Activated CD4-positive, CD25-positive, alpha-beta regulatory T cell treated with anti-CD3 and anti-CD28 coated beads, Interleukin-2, amount 50 U/mL, for 24 hours (primary cell): ENCODE measurements around the gene ASCL1.

Experiments
- ATAC-seq, 2 donors: fragments of 150-1000 bp; cut with Tn5 transposase; one replicate each; pipeline ENCODE4 v1.10.0; 2021; ENCODE audit warnings: mild to moderate bottlenecking in 1 of 2, moderate library complexity in 1 of 2

ASCL1 gene

DNA sequence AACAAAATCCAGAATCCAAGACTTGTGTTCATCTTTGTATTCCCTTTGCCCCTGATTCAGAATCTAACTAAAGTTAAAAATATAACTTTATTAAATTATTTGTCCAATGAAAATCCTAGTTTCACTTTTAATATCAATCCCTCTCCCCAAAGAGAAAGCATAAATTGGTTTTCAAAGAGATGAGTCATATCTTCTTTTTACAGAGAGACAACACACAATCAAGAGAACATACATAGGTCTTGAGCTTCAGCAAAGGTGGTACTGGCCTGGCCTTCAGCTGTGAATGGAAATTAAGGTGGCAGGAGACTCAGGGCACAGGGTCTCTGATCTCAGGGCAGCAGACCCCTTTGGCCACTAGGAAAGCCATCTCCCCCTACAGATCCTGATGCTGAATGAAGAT lies 4.3 kb upstream of the ASCL1 start:
- peak in 1 of 2 donors; percentile 28 for ATAC-seq

DNA sequence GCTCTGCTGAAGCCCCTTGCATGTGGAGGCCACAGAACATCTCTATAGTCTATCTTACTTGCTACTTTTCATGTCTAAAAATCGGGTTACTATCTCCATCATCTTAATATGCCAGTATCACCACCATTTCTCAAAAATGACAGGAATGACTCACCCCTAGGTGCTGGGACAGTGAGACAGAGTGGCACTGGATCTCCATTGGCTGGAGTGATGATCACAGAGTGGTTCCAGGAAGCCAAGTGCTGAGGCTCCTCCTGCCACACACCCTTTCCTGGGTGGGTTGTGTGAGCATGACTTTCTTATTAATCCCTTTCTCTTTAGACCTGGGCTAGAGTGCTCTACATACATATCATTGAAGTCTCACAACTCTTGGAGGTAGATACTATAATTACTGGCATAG lies 3.3 kb upstream of the ASCL1 start:
- ATAC-seq, result peak; percentile 63 to 74

- no peak for ATAC-seq
Measured at GRCh38 chr12:102955926-102956737, 1.3 kb upstream of the ASCL1 start.

DNA sequence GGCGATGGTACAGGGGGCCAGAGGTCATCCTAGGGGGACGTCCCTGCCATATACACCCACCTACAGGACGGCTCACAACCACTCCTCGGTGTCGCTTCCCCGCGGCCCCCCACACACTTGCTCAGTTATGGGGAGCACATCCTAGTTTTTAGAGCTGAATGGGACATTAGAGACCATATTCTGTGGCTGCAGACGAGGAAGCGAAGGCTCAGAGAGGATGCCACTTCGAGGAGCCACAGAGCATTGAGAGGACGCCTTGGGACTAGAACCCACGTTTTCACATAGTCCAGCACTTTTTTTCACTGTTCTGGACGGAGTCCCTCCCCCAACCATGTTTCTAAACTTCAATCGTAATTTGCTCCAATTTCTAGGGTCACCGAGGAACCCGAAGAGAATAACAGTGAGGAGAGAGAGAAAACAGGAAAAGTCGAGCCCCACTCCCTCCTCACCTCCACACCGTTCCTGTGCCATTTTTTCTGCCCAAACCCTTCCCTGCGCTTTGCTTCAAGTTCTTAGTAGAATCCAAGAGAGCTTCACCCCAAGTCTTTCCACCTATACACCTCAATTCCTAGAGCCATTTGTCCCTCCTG lies 641 bp upstream of the ASCL1 start:
- ATAC-seq, result no peak

GRCh38 chr12:102958073-102958829 lies 777 bp downstream of the ASCL1 start:
- no peak for ATAC-seq

DNA sequence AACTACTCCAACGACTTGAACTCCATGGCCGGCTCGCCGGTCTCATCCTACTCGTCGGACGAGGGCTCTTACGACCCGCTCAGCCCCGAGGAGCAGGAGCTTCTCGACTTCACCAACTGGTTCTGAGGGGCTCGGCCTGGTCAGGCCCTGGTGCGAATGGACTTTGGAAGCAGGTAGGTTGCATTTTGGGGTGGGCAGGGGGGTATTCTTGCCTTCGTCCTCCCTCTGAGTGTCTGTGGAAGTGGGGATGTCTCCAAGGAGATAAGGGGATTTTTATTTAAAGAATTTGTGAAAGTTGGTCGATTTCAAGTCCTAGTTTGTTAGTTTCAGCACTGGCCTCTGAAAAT lies 1.3 kb downstream of the ASCL1 start:
- ATAC-seq, result no peak

- ATAC-seq, result no peak
Measured at GRCh38 chr12:102959391-102959790, 1.9 kb downstream of the ASCL1 start.

GRCh38 chr12:102960766-102961465 lies 3.4 kb downstream of the ASCL1 start:
- ATAC-seq, result no peak

DNA sequence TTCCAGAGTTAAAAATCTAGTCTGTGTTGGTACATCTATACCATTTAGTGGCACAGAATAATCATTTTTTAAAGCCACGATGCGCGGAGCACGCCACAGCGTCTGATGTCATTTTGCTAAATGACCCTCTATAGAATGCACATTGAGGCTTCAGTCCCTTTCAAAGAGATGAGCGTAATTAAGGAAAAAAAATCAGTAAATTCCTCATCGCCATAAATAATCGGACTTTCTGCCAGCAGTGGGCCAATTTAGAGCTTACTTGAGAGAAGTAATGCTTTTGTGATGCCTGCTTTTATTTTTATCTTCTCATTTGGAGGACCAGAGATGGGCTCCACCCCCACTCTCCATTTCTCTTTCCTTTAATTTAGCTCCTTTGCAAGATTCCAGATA lies 4.0 kb downstream of the ASCL1 start:
- no peak for ATAC-seq

DNA sequence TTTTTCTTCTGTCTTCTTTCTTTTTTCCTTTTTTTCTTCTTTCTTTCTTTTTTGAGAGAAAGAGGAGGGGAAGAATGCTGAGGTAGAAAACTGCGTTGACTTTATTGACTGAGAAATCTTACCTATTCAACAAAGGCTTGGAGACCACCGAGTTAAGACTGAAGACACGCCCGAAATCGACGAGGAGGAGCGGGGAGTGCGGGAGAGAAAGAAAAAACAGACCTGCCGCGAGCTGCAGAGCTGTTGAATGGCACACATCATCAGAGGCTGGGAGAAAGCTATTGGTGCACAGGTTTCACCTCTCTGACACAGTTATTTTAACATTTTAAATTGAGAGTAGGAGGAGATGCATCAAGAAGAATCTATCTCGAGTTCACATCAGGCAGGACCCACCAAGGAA lies 5.1 kb downstream of the ASCL1 start:
- no peak for ATAC-seq

DNA sequence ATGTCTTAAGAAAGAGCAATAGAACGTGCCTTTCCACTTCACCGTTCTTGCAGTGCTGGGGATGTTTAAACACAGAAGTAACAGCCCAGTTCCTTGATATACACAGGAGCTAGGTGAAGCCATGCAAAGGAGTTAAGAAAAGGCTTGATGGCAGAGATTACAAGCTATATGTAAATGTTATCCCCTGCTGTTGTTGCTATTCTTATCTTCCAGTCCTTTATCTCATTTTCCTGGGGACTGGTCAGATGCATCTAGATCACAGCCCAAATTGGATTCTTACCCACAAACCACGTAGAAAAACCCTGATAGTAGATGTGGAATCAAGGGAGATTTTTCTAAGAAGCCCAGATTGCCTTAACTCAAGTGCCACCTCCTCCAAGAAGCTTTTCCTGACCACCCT lies 5.5 kb downstream of the ASCL1 start:
- ATAC-seq, result no peak

DNA sequence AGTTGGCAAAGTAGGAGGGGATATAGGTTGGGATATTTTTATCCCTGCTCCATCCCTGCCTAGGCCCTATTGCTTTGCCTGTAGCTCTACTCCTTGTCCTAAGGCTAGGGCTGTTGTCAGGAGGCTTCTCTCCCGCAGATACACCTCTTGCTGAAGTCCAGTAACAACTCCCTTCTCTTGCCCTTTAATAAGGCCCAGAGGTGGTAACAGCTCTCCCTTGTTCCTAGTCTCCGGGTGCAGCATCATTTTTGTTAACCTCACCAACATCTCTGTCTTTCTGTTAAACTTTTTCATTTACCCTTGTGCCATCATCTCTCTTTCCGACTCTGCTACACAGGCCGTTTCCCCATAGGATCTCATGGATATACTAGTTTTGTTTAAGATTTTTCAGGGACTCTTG lies 6.3 kb downstream of the ASCL1 start:
- no peak for ATAC-seq

DNA sequence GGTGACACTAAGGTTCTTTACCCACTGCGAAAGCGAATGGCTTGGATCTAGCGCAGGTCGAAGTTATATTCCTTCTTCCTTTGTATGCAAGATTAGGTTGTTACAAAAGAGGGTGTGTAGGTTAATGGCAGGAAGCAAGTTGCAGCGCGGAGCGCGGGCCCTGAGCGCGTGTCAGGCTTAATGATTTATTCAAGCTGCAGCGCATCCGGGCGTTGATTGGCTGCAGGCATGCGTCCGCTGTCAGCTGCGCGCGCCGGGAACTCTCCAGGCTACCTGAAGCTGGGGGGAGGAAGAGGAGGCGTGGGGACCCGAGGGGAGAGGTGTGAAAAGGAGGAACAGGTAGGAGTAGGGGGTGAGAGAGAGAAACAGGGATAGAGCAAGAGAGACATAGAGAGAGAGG lies 7.4 kb downstream of the ASCL1 start:
- peak in 1 of 2 donors; percentile 35 for ATAC-seq

DNA sequence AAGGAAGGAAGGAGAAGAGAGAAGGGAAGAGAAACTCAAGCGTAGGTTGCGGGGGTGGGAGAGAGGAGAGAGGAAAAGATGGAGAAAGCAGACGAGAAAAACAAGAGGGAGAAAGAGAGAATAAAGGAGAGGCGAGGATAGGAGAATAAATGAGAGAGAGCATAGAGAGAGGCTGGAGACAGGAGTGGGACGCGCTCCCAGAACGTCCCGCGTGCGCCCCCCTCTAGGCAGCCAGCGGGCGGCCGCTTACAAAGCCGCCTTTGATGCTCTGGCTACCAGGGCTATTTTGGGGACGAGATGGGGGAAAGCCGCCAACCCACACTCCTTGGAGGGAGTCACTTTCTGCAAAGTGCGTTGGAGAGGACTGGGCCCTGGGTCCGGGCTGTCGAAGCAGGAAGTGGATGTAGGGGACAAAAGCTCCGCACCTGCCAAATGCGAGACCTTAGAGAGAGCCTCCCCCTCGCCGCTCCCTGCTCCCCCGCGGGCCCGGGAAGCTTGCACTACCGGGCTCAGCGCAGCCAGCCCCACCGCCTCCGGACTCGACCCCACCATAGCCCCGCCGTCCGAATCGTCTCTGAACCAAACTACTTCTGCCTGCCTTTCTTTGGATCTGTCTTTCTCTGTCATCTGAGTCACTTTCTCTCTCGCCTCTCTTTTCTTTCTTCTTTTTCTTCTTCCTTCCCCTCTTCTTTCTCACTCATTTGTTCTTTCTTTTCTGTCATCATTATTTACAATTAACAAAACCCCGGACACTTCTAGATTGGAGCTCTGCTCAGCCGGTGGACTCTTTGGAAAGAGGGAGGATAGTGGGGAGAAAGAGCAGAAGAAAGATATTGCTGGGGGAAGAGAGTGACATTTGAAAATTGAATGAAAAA lies 8.0 kb downstream of the ASCL1 start:
- ATAC-seq, result no peak

GRCh38 chr12:102966200-102966863 lies 8.9 kb downstream of the ASCL1 start:
- no peak for ATAC-seq

GRCh38 chr12:102970780-102971179 lies 13.3 kb downstream of the ASCL1 start:
- ATAC-seq, result no peak

DNA sequence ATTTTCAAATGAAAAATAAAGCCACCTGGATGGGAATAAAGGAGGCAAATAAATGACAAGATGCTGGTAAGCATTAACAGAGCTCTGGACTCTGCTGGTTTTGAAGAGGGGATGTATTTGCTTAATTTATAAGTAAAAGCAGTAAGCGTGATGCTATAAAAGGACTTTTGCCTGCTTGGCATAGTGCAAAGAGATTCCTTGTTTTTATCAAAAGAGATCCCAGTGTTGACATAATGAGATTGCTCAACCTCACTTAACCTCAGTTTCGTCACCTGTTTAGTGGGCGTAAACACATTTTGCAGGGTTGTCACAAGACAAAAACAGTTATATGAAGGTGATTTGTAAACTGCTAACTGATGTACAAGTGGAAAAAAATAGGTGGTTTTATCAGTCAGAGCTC lies 13.8 kb downstream of the ASCL1 start:
- ATAC-seq, result no peak

DNA sequence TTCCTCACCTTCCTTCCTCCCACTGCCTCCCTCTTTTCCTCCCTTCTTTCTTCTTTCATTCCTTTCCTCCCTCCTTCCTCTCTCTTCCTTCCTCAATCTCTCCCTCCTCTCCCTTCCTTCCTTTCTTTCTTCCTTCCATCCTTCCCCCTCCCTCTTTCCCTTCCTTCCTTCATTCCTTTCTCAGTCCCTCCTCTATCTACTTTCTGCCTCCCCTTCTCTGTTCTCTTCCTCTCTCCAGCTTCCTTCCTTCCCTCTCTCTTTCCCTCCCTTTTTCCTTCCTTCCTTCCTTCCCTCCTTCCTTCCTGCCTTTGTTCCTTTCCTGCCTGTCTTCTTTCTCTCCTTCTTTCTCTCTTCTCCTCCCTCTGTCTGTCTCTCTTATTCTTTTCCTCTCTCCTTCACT lies 16.1 kb downstream of the ASCL1 start:
- no peak for ATAC-seq

DNA sequence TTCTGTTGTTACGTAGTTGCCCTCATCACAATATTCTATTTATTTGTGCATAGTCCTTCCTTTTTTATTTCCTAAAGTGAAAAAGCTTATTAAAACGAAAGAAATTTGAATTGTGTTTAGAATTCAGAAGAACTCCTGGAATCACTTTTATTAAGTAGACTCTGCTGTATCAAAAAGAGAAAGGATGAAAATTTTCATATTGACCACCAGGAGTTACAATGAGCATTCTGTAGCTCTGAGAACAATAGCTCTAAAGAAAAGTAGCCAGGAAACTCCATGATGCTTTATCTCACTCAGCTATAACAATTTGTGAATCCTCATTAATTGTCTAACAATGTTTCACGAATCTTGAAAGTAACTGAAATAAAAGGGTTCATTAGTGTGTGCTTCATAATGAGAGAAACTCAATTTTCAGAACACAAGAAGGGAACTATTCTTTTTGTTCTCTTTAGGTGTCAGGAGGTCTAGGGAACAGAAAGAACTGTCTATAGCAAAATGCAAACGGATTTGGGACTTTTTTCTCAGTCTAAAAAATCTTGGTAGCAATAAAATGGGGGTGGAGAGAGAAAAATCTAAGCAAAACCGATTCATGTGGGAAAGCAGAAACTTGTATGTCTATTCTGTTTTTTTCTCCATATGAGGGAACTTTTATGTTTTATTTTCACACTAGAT lies 19.3 kb downstream of the ASCL1 start:
- no peak for ATAC-seq

DNA sequence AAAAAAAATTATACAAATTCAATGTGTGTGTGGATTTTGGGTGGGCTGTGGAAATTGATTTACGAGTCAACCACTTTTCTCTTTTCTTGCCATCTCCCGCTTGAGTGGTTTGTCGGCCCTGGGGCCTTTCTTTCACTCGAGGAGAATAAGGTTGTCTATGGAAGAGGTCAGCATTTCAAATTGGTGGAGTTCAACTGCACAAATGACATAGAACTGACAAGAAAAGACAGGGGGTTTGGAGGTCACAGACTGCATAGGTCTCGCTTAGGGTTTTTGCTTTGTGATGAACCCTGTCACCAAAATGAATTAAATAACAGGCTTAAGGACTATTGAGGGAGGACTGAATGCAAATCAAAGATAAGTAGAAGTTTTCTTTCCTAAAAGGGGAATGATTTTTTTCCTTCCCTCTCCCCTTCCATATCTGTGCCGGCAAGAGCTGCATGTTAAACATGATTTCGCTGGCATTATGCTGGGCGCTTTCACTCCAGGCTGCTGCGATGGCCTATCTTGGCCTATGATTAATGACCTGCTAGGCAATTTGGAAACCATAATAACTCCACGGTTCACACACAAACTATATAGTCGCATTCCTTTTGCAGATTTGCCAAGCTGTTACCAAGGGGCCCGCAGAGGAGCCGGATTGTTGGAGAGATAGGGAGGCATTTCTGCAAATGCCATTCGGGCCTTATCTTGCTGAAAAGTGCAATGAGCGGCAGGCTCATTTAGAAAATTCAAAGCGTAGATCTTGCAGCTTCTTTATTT lies 20.7 kb downstream of the ASCL1 start:
- no peak for ATAC-seq
